K562 (cell line): Measurements from ENCODE around the gene STAMBPL1.

Experiments
- CBX2 ChIP-seq: fragments of 200-600 bp; sonication (generic); IDR thresholded peaks from one replicate; pipeline ENCODE4 v1.6.1; 2012; ENCODE audit warnings: mild to moderate bottlenecking, low read length, inconsistent platforms; ENCODE audit not compliant: insufficient read depth, poor library complexity, severe bottlenecking
- HNRNPUL1 ChIP-seq: fragments of 200-400 bp; formaldehyde crosslinking; IDR thresholded peaks from 2 replicates; pipeline ENCODE4 v1.6.1; 2017; ENCODE audit warnings: low read length
- MEIS2 ChIP-seq: fragments of 450-650 bp; IDR thresholded peaks from 2 replicates; pipeline ENCODE4 v1.6.1; 2014; ENCODE audit warnings: mild to moderate bottlenecking; ENCODE audit not compliant: partially characterized antibody
- POLR2A ChIP-seq: fragments of 450-650 bp; conservative IDR thresholded peaks from 2 replicates; pipeline ENCODE4 v1.6.1; 2016
- POLR2AphosphoS2 ChIP-seq: IDR thresholded peaks from 2 replicates; pipeline ENCODE4 v1.6.1; 2012; ENCODE audit warnings: low read length, improper control_type of control experiment
- SIRT6 ChIP-seq: IDR thresholded peaks from one replicate; pipeline ENCODE4 v1.6.1; 2012; ENCODE audit warnings: low read depth, mild to moderate bottlenecking, control low read depth, inconsistent platforms, low read length, moderate library complexity
- SMC3 ChIP-seq: conservative IDR thresholded peaks from 2 replicates; pipeline ENCODE4 v1.6.1; 2011; ENCODE audit warnings: low read depth, low read length, improper control_type of control experiment; ENCODE audit not compliant: insufficient read depth
- ZSCAN29 ChIP-seq: fragments of 450-650 bp; IDR thresholded peaks from 2 replicates; pipeline ENCODE4 v1.6.1; 2017

DNA sequence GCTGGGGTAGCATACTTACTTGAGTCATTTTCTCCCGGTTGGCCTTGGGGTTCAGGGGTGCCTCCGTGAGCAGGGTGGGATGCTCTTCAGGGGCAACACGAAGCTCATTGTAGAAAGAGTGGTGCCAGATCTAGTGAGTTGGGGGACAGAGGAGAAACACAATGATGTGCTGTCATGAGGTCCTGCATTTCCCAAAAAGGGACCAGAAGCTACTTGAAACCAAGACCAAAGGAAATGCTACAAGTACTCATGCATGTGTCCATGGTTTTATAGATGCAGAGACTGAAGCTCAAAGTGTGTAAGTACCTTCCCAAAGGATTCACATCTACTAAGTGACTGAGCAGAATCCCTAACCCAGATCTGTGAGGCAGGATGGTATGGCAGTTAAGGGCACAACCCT, 63.7 kb downstream of the STAMBPL1 start:
- TF ChIP-seq MEIS2: no peak
- no peak for TF ChIP-seq ZSCAN29
- TF ChIP-seq SIRT6: no peak
- no peak for TF ChIP-seq POLR2AphosphoS2
- no peak for TF ChIP-seq HNRNPUL1
- no peak for TF ChIP-seq SMC3
- TF ChIP-seq CBX2: no peak
- no peak for TF ChIP-seq POLR2A
